Parathyroid adenoma (tissue), 2 donors: ENCODE measurements around the gene ZC3HAV1L.

Source experiments
- H2AFZ ChIP-seq: fragments of 300-600 bp; sonication (generic); one replicate; pipeline ENCODE4 v1.7.0; 2017; ENCODE audit warnings: antibody characterized with exemption, mild to moderate bottlenecking
- H3K27ac ChIP-seq: fragments of 300-600 bp; sonication (generic); one replicate; pipeline ENCODE4 v1.7.0; 2017
- H3K27me3 ChIP-seq: fragments of 300-600 bp; sonication (generic); one replicate; pipeline ENCODE4 v1.7.0; 2017; ENCODE audit warnings: low read length; ENCODE audit not compliant: control insufficient read depth, insufficient read depth
- H3K36me3 ChIP-seq: fragments of 300-600 bp; sonication (generic); one replicate; pipeline ENCODE4 v1.7.0; 2017; ENCODE audit warnings: low read length; ENCODE audit not compliant: control insufficient read depth, insufficient read depth
- H3K4me1 ChIP-seq: fragments of 300-600 bp; sonication (generic); one replicate; pipeline ENCODE4 v1.7.0; 2017; ENCODE audit warnings: control low read depth
- H3K4me2 ChIP-seq: fragments of 300-600 bp; sonication (generic); one replicate; pipeline ENCODE4 v1.7.0; 2017; ENCODE audit warnings: low read length
- H3K4me3 ChIP-seq: fragments of 300-600 bp; sonication (generic); one replicate; pipeline ENCODE4 v1.7.0; 2017; ENCODE audit warnings: low read depth, low read length
- H3K79me2 ChIP-seq: fragments of 300-600 bp; sonication (generic); one replicate; pipeline ENCODE4 v1.7.0; 2017; ENCODE audit warnings: control low read depth
- H3K9ac ChIP-seq: fragments of 300-600 bp; sonication (generic); one replicate; pipeline ENCODE4 v1.7.0; 2017; ENCODE audit warnings: mild to moderate bottlenecking
- H3K9me3 ChIP-seq: fragments of 300-600 bp; sonication (generic); one replicate; pipeline ENCODE4 v1.7.0; 2017; ENCODE audit warnings: low read length; ENCODE audit not compliant: control insufficient read depth
- CTCF ChIP-seq: fragments of 300-600 bp; sonication (generic); IDR thresholded peaks from one replicate; pipeline ENCODE4 v1.7.0; 2017; ENCODE audit warnings: antibody characterized with exemption, mild to moderate bottlenecking
- donor health status: primary hyperparathyroidism.

ZC3HAV1L gene

GRCh38 chr7:139044813-139045794, 9.3 kb upstream of the ZC3HAV1L start:
- no peak overlapping the region for H3K4me2 ChIP-seq
- no peaks in the 10 kb centered on the region for H3K79me2 ChIP-seq
- no peak for TF ChIP-seq CTCF
- H3K36me3 ChIP-seq = no peaks in the 10 kb centered on the region
- H3K27ac ChIP-seq = no peak overlapping the region
- no peak overlapping the region for H2AFZ ChIP-seq
- H3K27me3 ChIP-seq = no peaks in the 10 kb centered on the region
- H3K4me3 ChIP-seq = no peak overlapping the region
- peaks cover 3% of the 10 kb centered on the region for H3K4me1 ChIP-seq
- H3K9me3 ChIP-seq = no peaks in the 10 kb centered on the region
- no peak overlapping the region for H3K9ac ChIP-seq

- H3K27me3 ChIP-seq = no peaks in the 10 kb centered on the region
- H3K27ac ChIP-seq = no peak overlapping the region
- no peaks in the 10 kb centered on the region for H3K9me3 ChIP-seq
- no peaks in the 10 kb centered on the region for H3K36me3 ChIP-seq
- H3K9ac ChIP-seq = no peak overlapping the region
- no peak overlapping the region for H3K4me2 ChIP-seq
- no peak for TF ChIP-seq CTCF
- H3K79me2 ChIP-seq = no peaks in the 10 kb centered on the region
- H2AFZ ChIP-seq = no peak overlapping the region
- no peak overlapping the region for H3K4me3 ChIP-seq
- peaks cover 3% of the 10 kb centered on the region for H3K4me1 ChIP-seq
These were observed 8.3 kb upstream of the ZC3HAV1L start for GRCh38 chr7:139043823-139044812.

- peaks cover 3% of the 10 kb centered on the region for H3K4me1 ChIP-seq
- no peaks in the 10 kb centered on the region for H3K9me3 ChIP-seq
- H3K27ac ChIP-seq = no peak overlapping the region
- H3K4me2 ChIP-seq = no peak overlapping the region
- H3K4me3 ChIP-seq = no peak overlapping the region
- no peaks in the 10 kb centered on the region for H3K79me2 ChIP-seq
- TF ChIP-seq CTCF = no peak
- H3K9ac ChIP-seq = no peak overlapping the region
- H2AFZ ChIP-seq = no peak overlapping the region
- H3K27me3 ChIP-seq = no peaks in the 10 kb centered on the region
- no peaks in the 10 kb centered on the region for H3K36me3 ChIP-seq
These were observed 5.7 kb upstream of the ZC3HAV1L start for GRCh38 chr7:139041378-139042085.

GRCh38 chr7:139038691-139039090, 2.8 kb upstream of the ZC3HAV1L start:
- no peak overlapping the region for H2AFZ ChIP-seq
- no peak for TF ChIP-seq CTCF

More at GRCh38 chr7:139038691-139039090, 2.8 kb upstream of the ZC3HAV1L start:
- H3K4me1 ChIP-seq = peaks cover 2% of the 10 kb centered on the region
- no peaks in the 10 kb centered on the region for H3K9me3 ChIP-seq
- H3K9ac ChIP-seq = no peak overlapping the region
- no peak overlapping the region for H3K4me2 ChIP-seq
- no peaks in the 10 kb centered on the region for H3K36me3 ChIP-seq
- H3K4me3 ChIP-seq = no peak overlapping the region
- no peak overlapping the region for H3K27ac ChIP-seq
- no peaks in the 10 kb centered on the region for H3K79me2 ChIP-seq
- H3K27me3 ChIP-seq = no peaks in the 10 kb centered on the region
